Naive B cell (primary cell): Measurements from ENCODE around the gene TPP1. TPM values are rescaled to one million over a fixed set of nuclear protein-coding genes. Genes with fewer than 3 reads are reported as not detected.
A peak's percentile ranks its signal among the peaks of the same experiment; 100 is the strongest.

Experiments
- ATAC-seq, 2 donors: fragments of 150-1000 bp; cut with Tn5 transposase; 2 replicates each; pipeline ENCODE4 v1.10.0; 2021; ENCODE audit warnings: low read depth in 2 of 2, mild to moderate bottlenecking in 2 of 2, moderate library complexity in 2 of 2
- DNase-seq: peaks from one replicate; pipeline ENCODE4 v3.0.0; 2022
- H3K27ac Mint-ChIP-seq, 6 donors: one replicate each; pipeline ENCODE4 v1.8.0; 2020 to 2022; ENCODE audit warnings: mild to moderate bottlenecking in 6 of 6, mixed read lengths in 6 of 6, moderate library complexity in 5 of 6, inconsistent platforms in 2 of 6
- H3K27me3 Mint-ChIP-seq, 3 donors: one replicate each; pipeline ENCODE4 v1.8.0; 2021 to 2022; ENCODE audit warnings: mixed read lengths in 3 of 3, mild to moderate bottlenecking in 1 of 3
- H3K36me3 Mint-ChIP-seq, 2 donors: one replicate each; pipeline ENCODE4 v1.8.0; 2020 to 2022; ENCODE audit warnings: mixed read lengths in 2 of 2, inconsistent platforms in 1 of 2, mild to moderate bottlenecking in 1 of 2
- H3K4me1 Mint-ChIP-seq, 3 donors: one replicate each; pipeline ENCODE4 v1.8.0; 2020 to 2022; ENCODE audit warnings: mixed read lengths in 3 of 3, inconsistent platforms in 1 of 3, mild to moderate bottlenecking in 1 of 3, moderate library complexity in 1 of 3
- H3K4me3 Mint-ChIP-seq, 8 donors: one replicate each; pipeline ENCODE4 v1.8.0; 2020 to 2022; ENCODE audit warnings: mild to moderate bottlenecking in 8 of 8, mixed read lengths in 8 of 8, moderate library complexity in 8 of 8, inconsistent platforms in 2 of 8
- H3K9me3 Mint-ChIP-seq, 7 donors: one replicate each; pipeline ENCODE4 v1.8.0; 2020 to 2022; ENCODE audit warnings: mixed read lengths in 7 of 7, mild to moderate bottlenecking in 5 of 7, inconsistent platforms in 2 of 7, moderate library complexity in 1 of 7
- polyA plus RNA-seq, 6 donors: library from polyadenylated mRNA; unstranded; fragments of 300-500 nt; fragmentation: Illumina TruSeq; gene quantifications; one replicate each; pipeline ENCODE4 v1.2.3, GENCODE V29; 2021; ENCODE audit warnings: low read depth in 6 of 6

The TPP1 gene
- polyA plus RNA-seq, 6 donors from 2014 or later: 146 to 198 (median 176) TPM

- ATAC-seq (peak; percentile 46 to 54), DNase-seq (peak; percentile 57)
- peaks cover 0 to 20% (median 4%) of the 10 kb centered on the region in 3 donors for H3K4me1 Mint-ChIP-seq
- H3K27ac Mint-ChIP-seq: no peak overlapping the region
- H3K36me3 Mint-ChIP-seq: no peaks in the 10 kb centered on the region
- no peaks in the 10 kb centered on the region for H3K27me3 Mint-ChIP-seq
- H3K4me3 Mint-ChIP-seq: no peak overlapping the region
- H3K9me3 Mint-ChIP-seq: no peaks in the 10 kb centered on the region
Observed at GRCh38 chr11:6618117-6619003, 862 bp downstream of the TPP1 start.

- peak overlapping the region in 2 of 6 donors; percentile 15 to 28 for H3K27ac Mint-ChIP-seq
- no peaks in the 10 kb centered on the region for H3K27me3 Mint-ChIP-seq
- no peak for ATAC-seq
Observed at GRCh38 chr11:6617315-6617781, 1.9 kb downstream of the TPP1 start.

GRCh38 chr11:6616596-6617250, 2.5 kb downstream of the TPP1 start:
- Mint-ChIP-seq H3K36me3 (no peaks in the 10 kb centered on the region), H3K4me1 (peaks cover 0 to 19% (median 4%) of the 10 kb centered on the region in 3 donors), H3K27ac (peak overlapping the region in 2 of 6 donors; percentile 47 to 76), H3K4me3 (peak overlapping the region in 7 of 8 donors; percentile 5 to 39 (median 23)), H3K9me3 (no peaks in the 10 kb centered on the region), H3K27me3 (no peaks in the 10 kb centered on the region)
- no peak for DNase-seq
- ATAC-seq: no peak

More at GRCh38 chr11:6617315-6617781, 1.9 kb downstream of the TPP1 start:
- Mint-ChIP-seq H3K9me3 (no peaks in the 10 kb centered on the region), H3K36me3 (no peaks in the 10 kb centered on the region), H3K4me3 (peak overlapping the region in 4 of 8 donors; percentile 5 to 39 (median 16)), H3K4me1 (peaks cover 0 to 20% (median 4%) of the 10 kb centered on the region in 3 donors)
- no peak for DNase-seq

GRCh38 chr11:6615882-6616585, 3.2 kb downstream of the TPP1 start:
- peaks cover 4 to 21% (median 6%) of the 10 kb centered on the region in 3 donors for H3K4me1 Mint-ChIP-seq
- H3K4me3 Mint-ChIP-seq: peak overlapping the region in 3 of 8 donors; percentile 15 to 48 (median 23)
- peak overlapping the region in 4 of 6 donors; percentile 31 to 92 (median 72) for H3K27ac Mint-ChIP-seq
- H3K9me3 Mint-ChIP-seq: no peaks in the 10 kb centered on the region
- no peaks in the 10 kb centered on the region for H3K36me3 Mint-ChIP-seq
- ATAC-seq (no peak), DNase-seq (no peak)
- H3K27me3 Mint-ChIP-seq: no peaks in the 10 kb centered on the region

- ATAC-seq (no peak), DNase-seq (no peak)
- Mint-ChIP-seq H3K4me3 (peak overlapping the region in 1 of 8 donors; percentile 15), H3K36me3 (no peaks in the 10 kb centered on the region), H3K27ac (peak overlapping the region in 3 of 6 donors; percentile 49 to 81 (median 79)), H3K4me1 (peaks cover 4 to 26% (median 15%) of the 10 kb centered on the region in 3 donors), H3K9me3 (no peaks in the 10 kb centered on the region), H3K27me3 (no peaks in the 10 kb centered on the region)
Observed at GRCh38 chr11:6615046-6615445, 4.2 kb downstream of the TPP1 start.

GRCh38 chr11:6614446-6614845, 4.8 kb downstream of the TPP1 start:
- H3K4me3 Mint-ChIP-seq: no peak overlapping the region
- H3K36me3 Mint-ChIP-seq: peaks cover 0 to 4% of the 10 kb centered on the region in 2 donors
- peak overlapping the region in 2 of 6 donors; percentile 36 to 82 for H3K27ac Mint-ChIP-seq
- H3K4me1 Mint-ChIP-seq: peaks cover 4 to 32% (median 21%) of the 10 kb centered on the region in 3 donors
- no peaks in the 10 kb centered on the region for H3K9me3 Mint-ChIP-seq
- no peak for ATAC-seq
- DNase-seq: no peak
- no peaks in the 10 kb centered on the region for H3K27me3 Mint-ChIP-seq

GRCh38 chr11:6613496-6613895, 5.7 kb downstream of the TPP1 start:
- H3K4me1 Mint-ChIP-seq: peaks cover 4 to 33% (median 26%) of the 10 kb centered on the region in 3 donors
- DNase-seq (no peak), ATAC-seq (no peak)
- H3K9me3 Mint-ChIP-seq: no peaks in the 10 kb centered on the region
- no peak overlapping the region for H3K4me3 Mint-ChIP-seq
- peaks cover 0 to 9% of the 10 kb centered on the region in 2 donors for H3K36me3 Mint-ChIP-seq
- H3K27ac Mint-ChIP-seq: no peak overlapping the region
- no peaks in the 10 kb centered on the region for H3K27me3 Mint-ChIP-seq

- Mint-ChIP-seq H3K27me3 (no peaks in the 10 kb centered on the region), H3K4me3 (peak within 1 kb of the TSS in 6 of 8 donors; percentile 79 to 94 (median 92)), H3K27ac (peak within 1 kb of the TSS in 5 of 6 donors; percentile 96 to 99 (median 97)), H3K36me3 (peaks cover 0 to 9% of the 10 kb centered on the region in 2 donors), H3K9me3 (no peaks in the 10 kb centered on the region), H3K4me1 (peaks cover 4 to 36% (median 34%) of the 10 kb centered on the region in 3 donors)
- peak; percentile 80 to 81 for ATAC-seq
- DNase-seq: peak; percentile 95
Observed at GRCh38 chr11:6612213-6613041, 6.8 kb downstream of the TPP1 start, which contains the start of gene TAF10. Gene TAF10, minus strand, starts transcription at chr11:6612216. Its CDS starts 27 bp downstream, at chr11:6612189.

GRCh38 chr11:6611963-6612212, 7.3 kb downstream of the TPP1 start:
- Mint-ChIP-seq H3K36me3 (peaks cover 0 to 9% of the 10 kb centered on the region in 2 donors), H3K4me3 (peak overlapping the region in 6 of 8 donors; percentile 79 to 94 (median 92)), H3K4me1 (peaks cover 4 to 39% (median 37%) of the 10 kb centered on the region in 3 donors), H3K27me3 (no peaks in the 10 kb centered on the region), H3K9me3 (no peaks in the 10 kb centered on the region), H3K27ac (peak overlapping the region in 4 of 6 donors; percentile 96 to 99 (median 97))
- DNase-seq: no peak
- peak in 1 of 2 donors; percentile 4 for ATAC-seq

GRCh38 chr11:6611092-6611962, 7.9 kb downstream of the TPP1 start:
- peaks cover 0 to 9% of the 10 kb centered on the region in 2 donors for H3K36me3 Mint-ChIP-seq
- peak overlapping the region in 5 of 6 donors; percentile 96 to 99 (median 97) for H3K27ac Mint-ChIP-seq
- no peaks in the 10 kb centered on the region for H3K27me3 Mint-ChIP-seq
- no peak for DNase-seq
- peak overlapping the region in 6 of 8 donors; percentile 79 to 94 (median 92) for H3K4me3 Mint-ChIP-seq
- no peaks in the 10 kb centered on the region for H3K9me3 Mint-ChIP-seq
- H3K4me1 Mint-ChIP-seq: peaks cover 4 to 41% (median 39%) of the 10 kb centered on the region in 3 donors
- peak in 1 of 2 donors; percentile 5 for ATAC-seq

GRCh38 chr11:6610591-6610990, 8.6 kb downstream of the TPP1 start:
- peak overlapping the region in 6 of 8 donors; percentile 79 to 94 (median 92) for H3K4me3 Mint-ChIP-seq
- ATAC-seq: no peak
- no peaks in the 10 kb centered on the region for H3K9me3 Mint-ChIP-seq
- H3K36me3 Mint-ChIP-seq: peaks cover 0 to 9% of the 10 kb centered on the region in 2 donors
- peak overlapping the region in 5 of 6 donors; percentile 86 to 99 (median 96) for H3K27ac Mint-ChIP-seq
- DNase-seq: no peak
- no peaks in the 10 kb centered on the region for H3K27me3 Mint-ChIP-seq
- peaks cover 0 to 48% (median 39%) of the 10 kb centered on the region in 3 donors for H3K4me1 Mint-ChIP-seq
